HepG2 (cell line): ENCODE measurements around the gene SHFL. TPM values are rescaled to one million over a fixed set of nuclear protein-coding genes. Genes with fewer than 3 reads are reported as not detected.
A peak's percentile ranks its signal among the peaks of the same experiment; 100 is the strongest.

Experiments used
- ARNT ChIP-seq: fragments of 450-650 bp; IDR thresholded peaks from 2 replicates; pipeline ENCODE4 v1.6.1; 2017
- CEBPB ChIP-seq: IDR thresholded peaks from 2 replicates; pipeline ENCODE4 v1.6.1; 2011; ENCODE audit warnings: low read depth, low read length, improper control_type of control experiment, borderline replicate concordance
- FOXO1 ChIP-seq: sonication (generic); formaldehyde crosslinking; IDR thresholded peaks from 2 replicates; pipeline ENCODE4 v1.4.0; 2020; ENCODE audit warnings: missing genetic modification reagents
- GMEB1 ChIP-seq: sonication (generic); formaldehyde crosslinking; IDR thresholded peaks from 2 replicates; pipeline ENCODE4 v1.5.1; 2020; ENCODE audit warnings: missing genetic modification reagents, mild to moderate bottlenecking, borderline replicate concordance
- GPN1 ChIP-seq: sonication (generic); formaldehyde crosslinking; IDR thresholded peaks from 2 replicates; pipeline ENCODE4 v1.5.1; 2020; ENCODE audit warnings: missing genetic modification reagents, borderline replicate concordance
- HHEX ChIP-seq: IDR thresholded peaks from 2 replicates; pipeline ENCODE4 v1.6.1; 2016; ENCODE audit warnings: control low read depth
- HMG20B ChIP-seq: conservative IDR thresholded peaks from 2 replicates; pipeline ENCODE4 v1.6.1; 2016; ENCODE audit warnings: missing genetic modification reagents, missing compliant biosample characterization
- PAF1 ChIP-seq: IDR thresholded peaks from 2 replicates; pipeline ENCODE4 v1.6.1; 2016; ENCODE audit warnings: missing genetic modification reagents, missing compliant biosample characterization
- PCBP2 ChIP-seq: fragments of 200-400 bp; formaldehyde crosslinking; optimal IDR thresholded peaks from 2 replicates; pipeline ENCODE3; 2018; ENCODE audit warnings: low read length, low read depth; ENCODE audit not compliant: poor library complexity, severe bottlenecking
- SIN3A ChIP-seq: IDR thresholded peaks from 2 replicates; pipeline ENCODE4 v1.6.1; 2011; ENCODE audit warnings: low read depth, mild to moderate bottlenecking, control low read depth, low read length, borderline replicate concordance
- SKI ChIP-seq: fragments of 450-650 bp; IDR thresholded peaks from one replicate; pipeline ENCODE4 v1.6.1; 2018; ENCODE audit warnings: mild to moderate bottlenecking; ENCODE audit not compliant: partially characterized antibody
- SKIL ChIP-seq: sonication (generic); formaldehyde crosslinking; IDR thresholded peaks from 2 replicates; pipeline ENCODE4 v1.8.0; 2022; ENCODE audit warnings: missing genetic modification reagents, mild to moderate bottlenecking, moderate library complexity, borderline replicate concordance
- TMF1 ChIP-seq: sonication (generic); formaldehyde crosslinking; IDR thresholded peaks from 2 replicates; pipeline ENCODE4 v1.8.1; 2022; ENCODE audit warnings: low read depth, missing genetic modification reagents
- TRIM24 ChIP-seq: sonication (generic); formaldehyde crosslinking; IDR thresholded peaks from 2 replicates; pipeline ENCODE4 v1.8.0; 2022; ENCODE audit warnings: mild to moderate bottlenecking, missing genetic modification reagents
- ZBTB21 ChIP-seq: sonication (generic); formaldehyde crosslinking; IDR thresholded peaks from 2 replicates; pipeline ENCODE4 v1.4.0; 2020; ENCODE audit warnings: missing genetic modification reagents
- ZNF230 ChIP-seq: sonication (generic); formaldehyde crosslinking; IDR thresholded peaks from 2 replicates; pipeline ENCODE4 v1.4.0; 2020; ENCODE audit warnings: mild to moderate bottlenecking, missing genetic modification reagents
- ZNF235 ChIP-seq: sonication (generic); formaldehyde crosslinking; IDR thresholded peaks from 2 replicates; pipeline ENCODE4 v1.8.1; 2023; ENCODE audit warnings: mild to moderate bottlenecking, missing genetic modification reagents, borderline replicate concordance
- ZNF317 ChIP-seq: sonication (generic); formaldehyde crosslinking; IDR thresholded peaks from 2 replicates; pipeline ENCODE4 v1.5.0; 2020; ENCODE audit warnings: mild to moderate bottlenecking, missing genetic modification reagents
- ZNF501 ChIP-seq: sonication (generic); formaldehyde crosslinking; IDR thresholded peaks from 2 replicates; pipeline ENCODE4 v1.5.1; 2020; ENCODE audit warnings: mild to moderate bottlenecking, moderate library complexity, missing genetic modification reagents
- ZNF567 ChIP-seq: sonication (generic); formaldehyde crosslinking; IDR thresholded peaks from 2 replicates; pipeline ENCODE4 v1.8.1; 2023; ENCODE audit warnings: mild to moderate bottlenecking, missing genetic modification reagents, borderline replicate concordance
- ZNF720 ChIP-seq: sonication (generic); formaldehyde crosslinking; IDR thresholded peaks from 2 replicates; pipeline ENCODE4 v1.4.0; 2020; ENCODE audit warnings: missing genetic modification reagents
- polyA plus RNA-seq, 8 experiments: library from polyadenylated mRNA; depleted of rRNA in 3 of 8; stranded (reverse) in 7 of 8; unstranded in 1 of 8; fragments of >200 nt; fragmentation: Illumina TruSeq in 4 of 8; extraction: Trizol in 4 of 8; gene quantifications; 2 replicates each; pipeline versions ENCODE4 v1.2.1 to v1.2.3, GENCODE V29; 2011 to 2016; ENCODE audit warnings: low read depth in 4 of 8, missing spikeins in 1 of 8, mixed read lengths in 1 of 8; ENCODE audit not compliant: insufficient read depth in 1 of 8
- total RNA-seq, 5 experiments: library from RNA; depleted of rRNA; stranded (reverse); fragments of >200 nt; fragmentation: Illumina TruSeq; extraction: Trizol; gene quantifications; 2 replicates each; pipeline ENCODE4 v1.2.3, GENCODE V29; 2016; ENCODE audit warnings: low read depth in 1 of 5
- TF ChIP-seq, protein P1 (sequence below): sonication (generic); formaldehyde crosslinking; IDR thresholded peaks from 2 replicates; pipeline ENCODE4 v1.8.0; 2022; ENCODE audit warnings: low read depth, missing genetic modification reagents
- TF ChIP-seq, protein P2 (sequence below): sonication (generic); formaldehyde crosslinking; IDR thresholded peaks from 2 replicates; pipeline ENCODE4 v1.5.1; 2020; ENCODE audit warnings: mild to moderate bottlenecking, missing genetic modification reagents

The SHFL gene
- total and polyA plus RNA-seq, 2 of the 13 experiments (the other 11 are each of a cell fraction or from before 2014, with no cell fraction given) = 12.3 to 36.4 TPM

GRCh38 chr19:10113592-10113963 is 27.5 kb downstream of the SHFL start (continued):
- TF ChIP-seq SKIL = no peak
- no peak for TF ChIP-seq ZNF720 (CRISPR knock-in tag)
- no peak for TF ChIP-seq GPN1 (CRISPR knock-in tag)
- TF ChIP-seq ZNF235 (CRISPR knock-in tag) = no peak
- TF ChIP-seq HHEX (CRISPR knock-in tag) = no peak
- no peak for TF ChIP-seq HMG20B
- no peak for TF ChIP-seq SIN3A
- no peak for TF ChIP-seq PCBP2
- no peak for TF ChIP-seq ARNT
- TF ChIP-seq, protein P1, sequence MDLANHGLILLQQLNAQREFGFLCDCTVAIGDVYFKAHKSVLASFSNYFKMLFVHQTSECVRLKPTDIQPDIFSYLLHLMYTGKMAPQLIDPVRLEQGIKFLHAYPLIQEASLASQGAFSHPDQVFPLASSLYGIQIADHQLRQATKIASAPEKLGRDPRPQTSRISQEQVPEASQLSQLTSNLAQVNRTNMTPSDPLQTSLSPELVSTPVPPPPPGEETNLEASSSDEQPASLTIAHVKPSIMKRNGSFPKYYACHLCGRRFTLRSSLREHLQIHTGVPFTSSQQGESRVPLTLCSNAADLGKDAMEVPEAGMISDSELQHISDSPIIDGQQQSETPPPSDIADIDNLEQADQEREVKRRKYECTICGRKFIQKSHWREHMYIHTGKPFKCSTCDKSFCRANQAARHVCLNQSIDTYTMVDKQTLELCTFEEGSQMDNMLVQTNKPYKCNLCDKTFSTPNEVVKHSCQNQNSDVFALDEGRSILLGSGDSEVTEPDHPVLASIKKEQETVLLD (CRISPR knock-in tag) = no peak
- no peak for TF ChIP-seq GMEB1 (CRISPR knock-in tag)
- no peak for TF ChIP-seq FOXO1 (CRISPR knock-in tag)
- no peak for TF ChIP-seq ZNF567 (CRISPR knock-in tag)
- TF ChIP-seq, protein P2, sequence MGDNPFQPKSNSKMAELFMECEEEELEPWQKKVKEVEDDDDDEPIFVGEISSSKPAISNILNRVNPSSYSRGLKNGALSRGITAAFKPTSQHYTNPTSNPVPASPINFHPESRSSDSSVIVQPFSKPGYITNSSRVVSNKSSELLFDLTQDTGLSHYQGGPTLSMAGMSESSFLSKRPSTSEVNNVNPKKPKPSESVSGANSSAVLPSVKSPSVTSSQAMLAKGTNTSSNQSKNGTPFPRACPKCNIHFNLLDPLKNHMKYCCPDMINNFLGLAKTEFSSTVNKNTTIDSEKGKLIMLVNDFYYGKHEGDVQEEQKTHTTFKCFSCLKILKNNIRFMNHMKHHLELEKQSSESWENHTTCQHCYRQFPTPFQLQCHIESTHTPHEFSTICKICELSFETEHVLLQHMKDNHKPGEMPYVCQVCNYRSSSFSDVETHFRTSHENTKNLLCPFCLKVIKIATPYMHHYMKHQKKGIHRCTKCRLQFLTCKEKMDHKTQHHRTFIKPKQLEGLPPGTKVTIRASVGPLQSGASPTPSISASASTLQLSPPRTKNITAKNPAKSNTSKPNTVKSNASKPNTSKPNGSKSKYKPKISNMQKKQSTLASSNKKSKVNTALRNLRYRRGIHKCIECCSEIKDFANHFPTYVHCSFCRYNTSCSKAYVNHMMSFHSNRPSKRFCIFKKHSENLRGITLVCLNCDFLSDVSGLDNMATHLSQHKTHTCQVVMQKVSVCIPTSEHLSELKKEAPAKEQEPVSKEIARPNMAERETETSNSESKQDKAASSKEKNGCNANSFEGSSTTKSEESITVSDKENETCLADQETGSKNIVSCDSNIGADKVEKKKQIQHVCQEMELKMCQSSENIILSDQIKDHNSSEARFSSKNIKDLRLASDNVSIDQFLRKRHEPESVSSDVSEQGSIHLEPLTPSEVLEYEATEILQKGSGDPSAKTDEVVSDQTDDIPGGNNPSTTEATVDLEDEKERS (CRISPR knock-in tag) = no peak
- no peak for TF ChIP-seq PAF1
- TF ChIP-seq ZNF230 (CRISPR knock-in tag) = 0 out of 2 replicates have a peak, but pooled peaks have one; percentile 33
- TF ChIP-seq TMF1 (CRISPR knock-in tag) = 0 out of 2 replicates have a peak, but pooled peaks have one; percentile 26
- TF ChIP-seq ZBTB21 (CRISPR knock-in tag) = no peak
- peak; percentile 6; the same call in 1 of the 2 replicates for TF ChIP-seq ZNF501 (CRISPR knock-in tag)
- no peak for TF ChIP-seq TRIM24 (CRISPR knock-in tag)
- TF ChIP-seq SKI = no peak
- no peak for TF ChIP-seq CEBPB
- TF ChIP-seq ZNF317 (CRISPR knock-in tag) = no peak
